ENCODE data around the gene NACC2.

NACC2 gene

GRCh38 chr9:136095070-136096058 lies at the start of gene NACC2:
Gene NACC2, minus strand, starts transcription at chr9:136095289. Its CDS starts 44,768 bp downstream, at chr9:136050521.
- peak; percentile 52 for DNase-seq

GRCh38 chr9:136144450-136144849 lies 49.4 kb upstream of the NACC2 start:
- DNase-seq, result no peak

- DNase-seq, result peak; percentile 44
These were observed 48.3 kb upstream of the NACC2 start for GRCh38 chr9:136143215-136144001.

- no peak for DNase-seq
These were observed 47.7 kb upstream of the NACC2 start for GRCh38 chr9:136142859-136143214.

- DNase-seq, result no peak
These were observed 47.3 kb upstream of the NACC2 start for GRCh38 chr9:136142414-136142796.

GRCh38 chr9:136141682-136142413 lies 46.8 kb upstream of the NACC2 start:
- no peak for DNase-seq

GRCh38 chr9:136140966-136141365 lies 45.9 kb upstream of the NACC2 start:
- DNase-seq, result no peak

GRCh38 chr9:136140046-136140445 lies 45.0 kb upstream of the NACC2 start:
- no peak for DNase-seq

- DNase-seq, result peak; percentile 29
These were observed 43.5 kb upstream of the NACC2 start for GRCh38 chr9:136138566-136138965.

- DNase-seq, result no peak
These were observed 42.5 kb upstream of the NACC2 start for GRCh38 chr9:136137321-136138265.

- no peak for DNase-seq
These were observed 41.2 kb upstream of the NACC2 start for GRCh38 chr9:136136127-136136925.

GRCh38 chr9:136135326-136136126 lies 40.4 kb upstream of the NACC2 start:
- no peak for DNase-seq

- no peak for DNase-seq
These were observed 38.9 kb upstream of the NACC2 start for GRCh38 chr9:136133959-136134484.

GRCh38 chr9:136133191-136133958 lies 38.3 kb upstream of the NACC2 start:
- DNase-seq, result no peak

- no peak for DNase-seq
These were observed 37.5 kb upstream of the NACC2 start for GRCh38 chr9:136132512-136133050.

- DNase-seq, result no peak
These were observed 36.8 kb upstream of the NACC2 start for GRCh38 chr9:136131629-136132511.

GRCh38 chr9:136129176-136129575 lies 34.1 kb upstream of the NACC2 start:
- no peak for DNase-seq

GRCh38 chr9:136128436-136128835 lies 33.3 kb upstream of the NACC2 start:
- DNase-seq, result no peak
